ENCODE data around the gene COL1A1. TPM values are rescaled to one million over a fixed set of nuclear protein-coding genes. Genes with fewer than 3 reads are reported as not detected.

The COL1A1 gene
- total RNA-seq, 2 donors from 2014 or later: 33.5 to 91.9 TPM

GRCh38 chr17:50166518-50167181 lies 34.8 kb downstream of the COL1A1 start:
- ATAC-seq (no peak), DNase-seq (no peak)
- intact Hi-C loops (cut with DNase I, micrococcal nuclease): no loop called here

- DNase-seq (no peak), ATAC-seq (no peak)
- intact Hi-C loops (cut with DNase I, micrococcal nuclease): no loop called here
Observed at GRCh38 chr17:50165867-50166517, 35.4 kb downstream of the COL1A1 start, which contains the start of gene SGCA. TSS of gene SGCA (plus strand) at chr17:50166005. CDS start at chr17:50166041, 36 bp downstream.

GRCh38 chr17:50165466-50165865 lies 36.0 kb downstream of the COL1A1 start:
- intact Hi-C loops (cut with DNase I, micrococcal nuclease): no loop called here
- DNase-seq (no peak), ATAC-seq (no peak)

GRCh38 chr17:50165066-50165465 lies 36.4 kb downstream of the COL1A1 start:
- intact Hi-C loops (cut with DNase I, micrococcal nuclease): no loop called here
- DNase-seq (no peak), ATAC-seq (no peak)

- DNase-seq: no peak
- no peak for ATAC-seq
- intact Hi-C loops (cut with DNase I, micrococcal nuclease): no loop called here
Observed at GRCh38 chr17:50164697-50164988, 36.8 kb downstream of the COL1A1 start.

GRCh38 chr17:50163843-50164696 lies 37.4 kb downstream of the COL1A1 start:
- DNase-seq (no peak), ATAC-seq (no peak)
- intact Hi-C loops (cut with DNase I, micrococcal nuclease): no loop called here

- intact Hi-C loops (cut with DNase I, micrococcal nuclease): no loop called here
- no peak for ATAC-seq
- no peak for DNase-seq
Observed at GRCh38 chr17:50162466-50163254, 38.8 kb downstream of the COL1A1 start.

- intact Hi-C loops (cut with DNase I, micrococcal nuclease): no loop called here
- no peak for DNase-seq
- no peak for ATAC-seq
Observed at GRCh38 chr17:50161911-50162288, 39.5 kb downstream of the COL1A1 start.

- peak; percentile 85 to 91 for DNase-seq
- intact Hi-C loops (cut with DNase I, micrococcal nuclease): no loop called here
- ATAC-seq: peak; percentile 98
Observed at GRCh38 chr17:50161023-50161910, 40.2 kb downstream of the COL1A1 start.

- intact Hi-C loops (cut with DNase I, micrococcal nuclease): no loop called here
- DNase-seq (no peak), ATAC-seq (no peak)
Observed at GRCh38 chr17:50157891-50158290, 43.5 kb downstream of the COL1A1 start.

GRCh38 chr17:50155115-50155819 lies 46.2 kb downstream of the COL1A1 start:
- intact Hi-C loops (cut with DNase I, micrococcal nuclease): no loop called here
- DNase-seq (no peak), ATAC-seq (no peak)

- DNase-seq: no peak
- ATAC-seq: no peak
- intact Hi-C loops (cut with DNase I, micrococcal nuclease): no loop called here
Observed at GRCh38 chr17:50154604-50155003, 46.8 kb downstream of the COL1A1 start.

- ATAC-seq (no peak), DNase-seq (no peak)
- intact Hi-C loops (cut with DNase I, micrococcal nuclease): no loop called here
Observed at GRCh38 chr17:50153650-50154575, 47.5 kb downstream of the COL1A1 start.

- ATAC-seq: no peak
- no peak for DNase-seq
- intact Hi-C loops (cut with DNase I, micrococcal nuclease): no loop called here
Observed at GRCh38 chr17:50152736-50153135, 48.7 kb downstream of the COL1A1 start.

GRCh38 chr17:50151937-50152547 lies 49.4 kb downstream of the COL1A1 start:
- intact Hi-C loops (cut with DNase I, micrococcal nuclease): no loop called here
- DNase-seq: peak; percentile 86 to 92
- ATAC-seq: peak; percentile 73

All from left colon (tissue), 2 donors.